ENCODE measurements around the gene SCGB3A2. TPM values are rescaled to one million over a fixed set of nuclear protein-coding genes. Genes with fewer than 3 reads are reported as not detected.

Gene SCGB3A2
- total RNA-seq, 1 donor from 2014 or later = not detected

DNA sequence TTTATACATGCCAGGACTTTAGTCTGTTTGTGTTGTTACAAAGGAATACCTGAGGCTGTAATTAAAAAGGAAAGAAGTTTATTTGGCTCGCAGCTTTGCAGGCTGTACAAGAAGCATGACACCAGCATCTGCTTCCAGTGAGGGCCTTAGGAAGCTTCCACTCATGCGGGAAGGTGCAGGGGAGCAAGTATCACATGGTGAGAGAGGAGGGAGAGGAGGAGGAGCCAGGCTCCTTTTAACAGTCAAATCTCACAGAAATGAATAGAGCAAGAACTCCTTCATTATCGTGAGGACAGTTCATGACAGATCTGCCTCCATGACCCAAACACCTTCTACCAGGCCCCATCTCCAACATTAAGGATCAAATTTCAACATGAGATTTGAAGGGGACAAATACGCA lies 46.5 kb downstream of the SCGB3A2 start:
- no peak overlapping the region for H3K4me3 Mint-ChIP-seq (ENCODE audit: low read depth)
- intact Hi-C loops (cut with micrococcal nuclease) = no loop called here
- H3K27ac Mint-ChIP-seq = no peak overlapping the region
- no peaks in the 10 kb centered on the region for H3K4me1 Mint-ChIP-seq (ENCODE audit: low read depth)
- no peaks in the 10 kb centered on the region for H3K27me3 Mint-ChIP-seq (ENCODE audit: low read depth)
- DNase-seq (ENCODE audit: low spot score) = no peak
- H3K9me3 Mint-ChIP-seq = no peaks in the 10 kb centered on the region
- no peaks in the 10 kb centered on the region for H3K36me3 Mint-ChIP-seq (ENCODE audit: low read depth)

- Mint-ChIP-seq H3K27me3 (ENCODE audit: low read depth) (no peaks in the 10 kb centered on the region), H3K27ac (no peak overlapping the region), H3K4me3 (ENCODE audit: low read depth) (no peak overlapping the region), H3K36me3 (ENCODE audit: low read depth) (no peaks in the 10 kb centered on the region), H3K4me1 (ENCODE audit: low read depth) (no peaks in the 10 kb centered on the region), H3K9me3 (no peaks in the 10 kb centered on the region)
- DNase-seq (ENCODE audit: low spot score) = no peak
- intact Hi-C loops (cut with micrococcal nuclease) = no loop called here
Observed at GRCh38 chr5:147927901-147928300, 49.4 kb downstream of the SCGB3A2 start.

DNA sequence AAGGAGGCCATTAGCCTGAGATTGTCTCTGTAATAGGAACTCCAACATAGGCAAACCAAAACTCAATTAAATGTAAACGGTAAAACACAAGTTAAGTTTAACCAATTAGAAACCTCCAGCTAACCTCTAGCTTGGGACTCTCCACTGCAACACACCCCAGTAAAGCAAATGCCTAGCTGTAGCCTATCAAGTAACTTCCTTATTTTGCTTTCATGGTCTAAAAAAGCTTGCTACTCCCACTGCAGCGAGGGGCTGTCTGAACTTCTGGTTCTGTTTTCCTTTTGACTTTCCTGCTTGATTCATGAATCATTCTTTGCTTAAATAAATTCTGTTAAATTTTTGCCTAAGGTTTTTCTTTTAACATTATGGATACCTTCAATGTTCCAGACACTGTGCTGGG lies 52.3 kb downstream of the SCGB3A2 start:
- Mint-ChIP-seq H3K27ac (no peak overlapping the region), H3K9me3 (no peaks in the 10 kb centered on the region), H3K27me3 (ENCODE audit: low read depth) (no peaks in the 10 kb centered on the region), H3K4me1 (ENCODE audit: low read depth) (no peaks in the 10 kb centered on the region), H3K36me3 (ENCODE audit: low read depth) (no peaks in the 10 kb centered on the region), H3K4me3 (ENCODE audit: low read depth) (no peak overlapping the region)
- intact Hi-C loops (cut with micrococcal nuclease) = no loop called here
- no peak for DNase-seq (ENCODE audit: low spot score)

Other genes starting within 250 kb of the SCGB3A2 start
- gene JAKMIP2, start 96.0 kb upstream of the SCGB3A2 start, total RNA-seq = 4.1 and 4.9 TPM in 2 replicates
- gene SPINK1, start 47.0 kb upstream of the SCGB3A2 start, total RNA-seq = not detected in 2 replicates
- not detected in 2 replicates for gene C5orf46, start 27.8 kb downstream of the SCGB3A2 start, total RNA-seq
- not detected in 2 replicates for gene SPINK5, start 185.3 kb downstream of the SCGB3A2 start, total RNA-seq

Measured in activated T-helper 2 cell treated with anti-CD3 and anti-CD28 coated beads, Interferon-gamma antibody, Interleukin-2, Interleukin-4, amounts not matched to agents 10 μg/mL and 5 μg/mL and 100 μg/mL, durations not matched to agents 14 hours and 24 hours and 36 hours (primary cell).